OCI-LY1 (cell line): Measurements from ENCODE around the gene DCUN1D1.

Experiments used
- CTCF ChIP-seq: fragments of 200-600 bp; sonication (generic), shearing (Covaris generic); IDR thresholded peaks from 2 replicates; pipeline ENCODE4 v1.5.1; 2017; ENCODE audit warnings: mild to moderate bottlenecking, antibody characterized with exemption, low read length, moderate library complexity, mixed read lengths
- EZH2 ChIP-seq: fragments of 200-600 bp; sonication (generic), shearing (Covaris generic); IDR thresholded peaks from 2 replicates; pipeline ENCODE4 v1.8.0; 2017; ENCODE audit warnings: borderline replicate concordance, mixed run types, mild to moderate bottlenecking, antibody characterized with exemption, low read length, moderate library complexity, mixed read lengths

GRCh38 chr3:182978387-182978786 lies 2.0 kb downstream of the DCUN1D1 start:
- TF ChIP-seq EZH2 (no peak), CTCF (no peak)
